GM18861 (cell line): ENCODE data around the gene RNF43.
A peak's percentile ranks its signal among the peaks of the same experiment; 100 is the strongest.

Source experiments
- ATAC-seq: cut with Tn5 transposase; IDR thresholded peaks from one replicate; pipeline ENCODE4 v1.9.1; 2021; ENCODE audit not compliant: unreplicated experiment

The RNF43 gene

DNA sequence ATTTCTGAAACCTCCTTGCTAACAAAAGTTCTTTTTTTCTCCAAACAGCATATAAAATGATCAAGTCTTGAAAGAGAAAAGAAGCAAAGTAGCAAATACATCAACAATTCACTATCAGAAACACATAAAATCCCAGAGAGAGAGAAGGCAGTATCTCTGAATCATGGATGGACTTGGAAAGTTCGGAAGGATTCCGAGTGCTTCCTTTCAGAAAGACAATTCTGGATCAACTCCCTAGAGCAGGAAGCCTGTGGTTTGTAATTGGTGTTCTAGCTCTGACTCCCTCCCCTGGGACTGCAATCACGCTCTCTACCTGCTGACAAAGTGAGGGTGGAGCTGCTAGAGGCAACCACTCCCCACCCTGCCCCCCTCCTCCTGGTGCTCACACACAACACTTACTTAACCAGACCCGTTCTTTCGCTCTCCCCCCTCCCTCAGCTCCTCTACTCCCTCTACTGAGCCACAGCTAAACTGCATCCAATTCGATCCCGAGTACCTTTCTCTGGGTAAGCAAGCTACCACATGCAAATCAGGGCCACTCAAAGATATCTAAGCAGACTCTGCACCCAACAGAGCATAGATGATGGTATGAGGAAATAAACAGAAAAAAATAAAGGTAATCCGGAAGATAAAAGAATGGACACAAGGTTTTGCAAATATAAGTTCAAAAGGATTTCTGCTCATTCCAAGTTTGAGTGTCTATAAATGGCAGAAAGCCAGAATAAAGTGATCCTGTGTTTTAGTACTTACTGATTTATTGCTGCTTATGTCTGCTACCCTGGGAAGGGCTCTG is at the start of gene RNF43:
Gene RNF43 (minus strand): TSS at position 235 of the 793 bp plus-strand sequence. CDS start 1,957 bp downstream, outside the sequence.
- ATAC-seq, result peak; percentile 84

DNA sequence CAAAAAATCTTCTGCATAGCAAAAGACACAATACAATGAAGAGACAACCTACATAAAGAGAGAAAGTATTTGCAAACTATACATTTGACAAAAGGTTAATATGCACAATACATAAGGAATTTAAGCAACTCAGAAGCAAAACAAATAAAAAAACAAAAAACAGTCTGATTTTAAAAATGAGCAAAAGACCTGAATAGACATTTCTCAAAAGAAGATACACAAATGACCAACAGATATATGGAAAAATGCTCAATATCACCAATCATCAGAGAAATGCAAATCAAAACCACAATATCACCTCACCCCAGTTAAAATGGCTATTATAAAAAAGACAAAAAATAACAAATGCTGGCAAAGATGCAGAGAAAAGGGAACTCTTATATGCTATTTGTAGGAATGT is 38.2 kb upstream of the RNF43 start:
- no peak for ATAC-seq

DNA sequence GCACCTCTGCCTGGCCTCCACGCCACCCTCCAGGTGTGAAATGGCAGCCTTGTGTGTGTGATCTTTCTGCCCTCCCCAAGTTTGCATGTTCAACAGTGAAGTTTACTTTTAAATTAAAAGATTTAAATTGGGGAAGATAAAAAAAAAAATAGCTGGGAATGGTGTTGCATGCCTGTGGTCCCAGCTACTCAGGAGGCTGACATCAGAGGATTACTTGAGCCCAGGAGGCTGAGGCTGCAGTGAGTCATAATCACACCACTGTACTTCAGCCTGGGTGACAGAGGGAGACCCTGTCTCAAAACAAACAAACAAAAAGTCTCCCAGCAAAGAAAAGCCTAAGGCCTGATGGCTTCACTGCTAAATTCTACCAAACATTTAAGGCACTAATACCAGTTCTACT is 35.4 kb upstream of the RNF43 start:
- ATAC-seq, result no peak

DNA sequence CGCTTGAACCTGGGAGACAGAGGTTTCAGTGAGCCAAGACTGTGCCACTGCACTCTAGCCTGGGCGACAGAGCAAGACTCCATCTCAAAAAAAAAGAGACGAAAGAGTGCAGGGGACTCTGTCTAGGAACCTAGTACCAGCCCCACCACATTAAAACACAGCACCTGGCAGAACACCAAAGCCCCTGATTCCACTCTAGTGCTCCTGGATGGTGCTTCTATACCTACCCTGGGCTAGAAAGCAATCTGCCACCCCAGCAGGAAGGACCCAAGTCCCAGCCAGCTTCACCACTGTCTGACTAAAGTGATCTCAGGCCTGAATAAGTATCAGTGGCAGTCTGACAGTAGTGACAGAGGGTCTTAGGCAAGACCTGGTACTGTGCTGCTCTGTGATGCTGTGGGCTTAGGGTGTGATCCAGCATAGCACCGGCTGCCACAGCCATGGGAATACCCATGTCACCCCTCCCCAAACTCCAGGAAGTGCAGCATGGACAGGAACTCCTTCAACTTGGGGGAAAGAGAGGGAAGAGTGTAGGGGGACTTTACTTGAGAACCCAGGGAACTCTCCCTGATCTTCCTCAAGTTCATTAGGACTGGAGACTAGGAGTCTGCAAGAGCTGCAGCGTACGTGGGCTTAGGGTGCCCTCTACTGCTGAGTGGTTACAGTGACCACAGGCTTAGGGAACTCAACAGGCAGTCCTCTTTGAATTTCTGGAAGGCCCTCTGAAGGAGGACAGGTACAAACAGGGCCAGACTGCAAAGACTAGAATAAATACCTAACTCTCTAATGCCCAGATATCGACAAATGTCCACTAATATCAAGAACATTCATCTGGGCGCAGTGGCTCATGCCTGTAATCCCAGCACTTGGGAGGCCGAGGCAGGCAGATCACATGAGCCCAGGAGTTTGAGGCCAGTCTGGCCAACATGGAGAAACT is 30.0 kb upstream of the RNF43 start:
- ATAC-seq, result no peak

DNA sequence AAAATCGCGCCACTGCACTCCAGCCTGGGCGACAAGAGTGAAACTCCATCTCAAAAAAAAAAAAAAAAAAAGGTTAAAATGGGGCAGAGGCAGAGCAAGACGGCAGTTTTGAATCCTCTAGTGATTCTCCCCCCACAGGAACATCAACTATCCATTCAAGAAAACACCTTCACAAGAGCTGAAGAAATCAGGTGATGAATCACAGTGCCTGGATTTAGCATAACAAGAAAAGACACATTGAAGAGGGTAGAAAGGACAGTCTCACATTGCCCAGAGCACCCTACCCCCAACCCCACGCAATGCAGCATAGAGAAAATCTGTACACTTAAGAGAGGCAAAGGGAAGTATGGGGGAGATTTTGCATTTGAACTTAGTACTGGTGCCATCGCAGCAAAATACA is 28.8 kb upstream of the RNF43 start:
- ATAC-seq, result no peak

DNA sequence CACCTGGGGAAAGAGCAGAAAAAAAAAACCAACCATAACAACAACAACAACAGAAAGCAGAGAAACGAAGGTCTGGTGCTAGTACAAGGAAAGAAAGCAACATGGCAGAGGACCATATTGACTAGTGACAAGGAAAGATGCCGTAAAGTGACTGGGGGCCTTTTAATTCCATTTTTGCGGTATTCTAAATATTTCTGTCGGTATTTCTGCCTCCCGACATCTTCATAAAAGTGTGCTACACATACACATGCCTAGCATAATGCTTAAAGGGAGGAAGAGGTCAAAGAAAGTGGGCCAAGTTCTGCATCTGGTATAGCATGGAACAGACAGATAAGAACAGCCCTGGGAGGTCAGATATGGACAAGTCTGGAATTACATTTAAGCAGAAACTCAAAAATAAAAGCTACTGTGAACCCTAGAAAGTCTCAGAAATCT is 19.5 kb upstream of the RNF43 start:
- ATAC-seq, result no peak

DNA sequence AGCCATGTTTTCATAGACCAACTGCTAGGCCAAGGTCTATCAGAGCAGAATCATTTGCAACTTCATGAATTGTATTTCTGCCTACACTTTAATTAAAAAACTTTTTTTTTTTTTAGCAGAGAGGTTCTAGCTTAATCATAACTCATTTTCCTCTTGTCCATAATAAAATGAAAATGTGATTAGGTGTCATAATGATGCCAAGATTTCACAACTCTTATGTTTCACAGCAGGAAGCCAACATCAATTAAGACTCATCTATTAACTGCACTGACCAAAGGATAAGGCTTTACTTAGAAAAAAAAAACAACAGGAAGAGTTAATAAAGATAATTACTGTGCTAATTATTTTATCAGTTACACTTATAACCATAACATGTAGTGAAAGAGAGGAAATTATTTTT is 18.9 kb upstream of the RNF43 start:
- no peak for ATAC-seq

DNA sequence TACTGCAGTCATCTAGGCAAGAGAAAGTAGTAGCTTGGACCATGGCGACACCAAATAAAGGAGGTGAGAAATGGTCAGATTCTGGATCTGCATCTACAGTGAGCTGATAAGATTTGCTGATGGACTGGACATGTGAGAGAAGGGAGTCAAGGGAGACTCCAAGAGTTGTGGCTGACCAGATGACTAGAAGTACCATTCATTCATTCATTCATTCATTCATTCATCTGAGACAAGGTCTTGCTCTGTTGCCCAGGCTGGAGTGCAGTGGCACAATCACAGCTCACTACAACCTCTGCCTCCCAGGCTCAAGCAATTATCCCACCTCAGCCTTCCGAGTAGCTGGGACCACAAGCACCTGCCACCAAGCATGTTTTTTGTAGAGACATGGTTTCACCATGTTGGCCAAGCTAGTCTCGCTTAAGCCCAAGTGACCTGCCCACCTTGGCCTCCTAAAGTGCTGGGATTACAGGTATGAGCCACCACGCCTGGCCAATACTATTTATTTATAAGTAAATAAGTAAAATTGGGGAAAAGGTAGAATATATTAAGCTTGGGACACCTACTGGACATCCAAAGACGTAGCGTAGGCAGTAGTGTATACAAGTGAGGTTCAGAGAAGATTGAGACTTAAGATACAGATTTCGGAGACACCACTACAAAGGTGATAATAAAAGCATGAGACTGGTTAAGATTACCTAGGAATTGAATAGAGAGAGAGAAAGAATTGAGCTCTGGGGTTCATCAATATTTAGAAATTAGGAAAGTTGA is 15.7 kb upstream of the RNF43 start:
- no peak for ATAC-seq

DNA sequence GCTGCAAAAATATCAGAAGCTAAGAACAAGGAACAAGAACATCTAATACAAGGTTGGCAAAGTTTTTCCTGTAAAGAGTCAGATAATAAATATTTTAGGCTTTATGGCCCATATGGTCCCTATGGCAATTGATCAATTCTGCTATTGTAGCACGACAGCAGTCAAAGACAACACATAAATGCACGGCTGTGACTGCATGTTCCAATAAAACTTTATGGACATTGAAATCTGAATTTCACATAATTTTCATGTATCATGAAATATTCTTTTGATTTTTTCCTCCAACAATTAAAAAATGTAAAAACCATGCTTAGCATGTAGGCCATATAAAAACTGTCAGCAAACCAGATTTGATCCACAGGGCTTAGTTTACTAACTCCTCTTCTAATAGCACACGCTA is 10.5 kb upstream of the RNF43 start:
- ATAC-seq, result no peak

DNA sequence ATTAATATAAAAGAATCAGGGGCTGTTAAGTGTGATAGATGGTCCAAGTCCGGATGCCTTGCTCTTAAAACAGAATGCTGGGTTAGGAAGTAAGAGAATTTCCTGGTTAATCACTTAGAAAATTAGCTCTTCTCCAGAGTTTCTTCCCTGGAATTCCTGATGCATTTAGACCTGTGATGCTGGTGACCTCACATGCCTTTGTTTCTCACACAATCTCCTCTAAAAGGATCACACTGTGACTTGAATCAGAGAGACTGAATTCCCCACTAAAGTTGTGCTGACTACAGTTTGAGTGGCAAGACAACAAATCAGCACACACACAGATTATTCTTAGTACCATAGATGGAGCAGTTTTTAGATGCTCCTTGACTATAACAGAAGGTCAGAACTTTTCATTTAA is 4.4 kb upstream of the RNF43 start:
- no peak for ATAC-seq

DNA sequence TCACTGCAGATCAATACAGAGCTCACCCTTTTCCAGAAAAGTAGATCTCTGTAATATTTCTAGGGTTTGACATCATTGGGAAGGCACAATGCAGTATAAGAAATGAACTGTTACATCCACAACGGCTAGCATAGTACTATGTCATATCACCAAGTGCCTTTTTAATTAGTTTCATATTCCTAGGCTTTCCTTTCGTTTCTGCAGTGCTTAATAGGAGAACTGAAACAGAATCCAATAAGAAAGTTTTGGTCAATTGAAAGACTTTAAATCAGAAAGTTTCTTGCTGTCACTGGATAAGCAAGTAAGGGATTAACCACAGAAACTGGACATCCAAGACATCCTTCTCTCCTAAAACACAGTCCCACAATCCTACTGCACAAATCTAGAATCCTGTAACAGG is 3.5 kb upstream of the RNF43 start:
- ATAC-seq, result no peak

DNA sequence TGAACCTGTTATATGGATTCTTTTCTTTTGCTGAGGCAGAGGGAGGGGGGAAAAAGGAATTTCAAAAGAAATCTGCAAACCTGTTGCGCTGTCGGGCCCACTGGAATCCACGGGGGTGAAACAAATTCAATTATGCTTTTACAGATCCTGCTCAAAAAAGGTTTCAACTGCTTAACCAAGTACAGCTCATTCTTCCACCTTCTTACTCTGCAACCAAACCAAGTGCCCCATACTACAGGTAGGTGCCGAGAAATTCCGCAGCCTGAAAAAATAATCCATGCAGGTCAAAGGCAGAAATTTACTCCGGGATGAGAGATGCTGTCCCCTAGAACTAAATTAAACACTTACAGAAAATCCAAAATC is 416 bp downstream of the RNF43 start:
- no peak for ATAC-seq

DNA sequence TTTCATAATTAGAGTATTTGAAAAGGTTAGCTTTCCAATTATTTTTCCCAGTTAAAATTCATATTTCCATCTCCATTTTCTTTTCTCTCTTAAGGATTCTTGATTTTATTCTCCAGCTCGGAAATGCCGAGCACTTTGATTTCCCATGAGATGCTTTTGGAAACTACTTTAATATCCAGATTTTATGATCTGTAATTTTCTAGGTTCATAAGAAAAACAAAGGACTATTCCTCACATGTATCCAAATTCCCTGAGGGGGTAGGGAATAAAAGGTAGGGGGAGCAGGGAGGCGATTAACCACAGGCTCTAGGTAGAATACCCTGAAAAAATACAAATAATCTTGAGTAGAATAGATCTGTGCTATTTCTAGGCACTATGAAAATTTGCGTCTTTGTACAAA is 938 bp downstream of the RNF43 start:
- ATAC-seq, result no peak

DNA sequence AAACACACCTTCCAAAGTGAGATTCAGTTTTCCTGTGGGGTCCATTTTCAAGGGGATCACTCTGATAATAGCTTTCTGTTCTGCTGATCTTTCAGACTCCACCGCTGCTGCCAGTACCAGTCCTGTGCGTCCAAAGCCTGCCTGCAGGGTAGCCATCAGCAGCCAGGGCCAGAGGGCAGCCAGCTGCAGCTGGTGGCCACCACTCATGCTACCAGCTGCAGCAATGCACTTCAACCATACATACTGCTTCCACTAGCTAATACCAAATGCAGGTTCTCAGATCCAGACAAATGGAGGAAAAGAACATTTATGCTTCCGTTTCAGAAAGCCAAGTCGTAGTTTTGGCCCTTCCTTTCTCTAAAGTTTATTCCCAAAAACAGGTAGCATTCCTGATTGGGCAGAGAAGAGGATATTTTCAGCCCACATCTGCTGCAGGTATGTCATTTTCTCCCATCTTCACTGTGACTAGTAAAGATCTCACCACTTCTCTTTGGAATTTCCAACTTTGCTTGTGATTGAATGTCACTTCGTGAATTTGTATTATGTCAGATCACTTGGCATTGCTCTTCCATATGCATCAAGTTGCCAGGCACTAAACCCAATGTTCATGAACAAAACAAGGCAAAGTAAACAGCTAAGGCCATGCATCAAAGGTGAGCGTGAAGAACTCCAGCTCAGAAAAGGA is 1.8 kb downstream of the RNF43 start:
- ATAC-seq, result no peak

DNA sequence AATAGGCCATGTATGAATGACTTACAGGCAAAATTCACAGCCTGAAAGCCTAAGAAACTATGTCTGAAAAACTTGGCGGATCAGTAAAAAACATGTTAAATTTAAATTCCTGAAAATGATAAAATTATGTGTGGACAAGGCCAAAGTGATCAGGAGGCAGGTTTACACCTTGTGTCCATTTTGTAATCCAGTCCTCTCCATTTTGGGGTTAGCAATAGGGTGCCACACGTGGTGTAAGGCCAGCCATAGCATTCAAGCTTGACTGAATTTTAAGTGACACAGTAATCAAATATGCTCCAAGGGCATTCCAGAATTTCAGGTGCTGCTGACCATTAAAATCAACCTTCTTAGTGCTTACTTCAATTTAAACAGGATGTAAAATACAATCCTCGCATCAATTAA is 2.7 kb downstream of the RNF43 start:
- ATAC-seq, result no peak

DNA sequence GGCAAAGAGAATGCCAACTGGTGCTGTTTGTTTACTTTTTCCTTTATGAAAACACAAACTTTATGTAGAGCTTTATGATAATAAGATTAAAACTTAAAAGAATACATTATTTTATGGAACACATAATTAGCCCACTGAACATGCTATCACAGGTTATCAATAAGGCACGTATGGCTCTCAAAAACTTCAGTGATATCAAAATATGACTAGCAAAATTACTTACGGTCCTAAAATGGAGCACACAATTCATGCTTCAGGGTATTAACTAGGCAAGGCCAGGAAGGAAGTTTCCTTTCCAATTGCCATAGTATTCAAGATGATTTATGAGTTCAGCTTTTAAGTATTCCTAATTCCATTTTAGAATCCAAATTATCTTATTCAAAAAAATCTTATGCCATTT is 3.6 kb downstream of the RNF43 start:
- ATAC-seq, result no peak

DNA sequence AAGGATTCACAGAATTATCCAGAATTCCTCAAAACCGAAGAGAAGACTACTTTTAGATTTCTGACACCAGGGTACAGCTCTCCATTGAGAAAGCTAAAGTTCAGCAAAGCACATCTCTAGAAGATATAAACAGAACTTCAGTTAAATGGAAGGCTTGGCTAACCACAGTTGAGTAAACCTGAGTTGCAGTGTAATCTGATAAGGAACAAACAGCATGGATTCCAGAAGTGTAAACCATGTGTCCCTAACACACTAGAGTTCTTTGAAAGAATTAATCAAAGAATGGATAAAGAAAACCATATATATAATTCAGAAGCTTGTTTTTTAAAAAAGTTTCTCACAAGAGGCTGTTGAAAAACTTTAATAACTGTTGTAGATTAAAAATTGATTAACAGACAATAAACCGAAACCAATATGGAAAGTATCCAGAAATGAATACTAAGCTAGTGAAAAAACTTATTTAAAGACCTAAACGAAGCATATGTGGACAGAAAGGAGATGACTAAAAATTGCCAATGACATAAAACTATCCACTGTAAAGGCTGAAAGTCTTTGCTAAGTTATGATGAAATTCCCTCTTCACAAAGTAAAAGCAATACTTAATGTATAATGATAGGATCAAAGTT is 4.3 kb downstream of the RNF43 start:
- no peak for ATAC-seq

DNA sequence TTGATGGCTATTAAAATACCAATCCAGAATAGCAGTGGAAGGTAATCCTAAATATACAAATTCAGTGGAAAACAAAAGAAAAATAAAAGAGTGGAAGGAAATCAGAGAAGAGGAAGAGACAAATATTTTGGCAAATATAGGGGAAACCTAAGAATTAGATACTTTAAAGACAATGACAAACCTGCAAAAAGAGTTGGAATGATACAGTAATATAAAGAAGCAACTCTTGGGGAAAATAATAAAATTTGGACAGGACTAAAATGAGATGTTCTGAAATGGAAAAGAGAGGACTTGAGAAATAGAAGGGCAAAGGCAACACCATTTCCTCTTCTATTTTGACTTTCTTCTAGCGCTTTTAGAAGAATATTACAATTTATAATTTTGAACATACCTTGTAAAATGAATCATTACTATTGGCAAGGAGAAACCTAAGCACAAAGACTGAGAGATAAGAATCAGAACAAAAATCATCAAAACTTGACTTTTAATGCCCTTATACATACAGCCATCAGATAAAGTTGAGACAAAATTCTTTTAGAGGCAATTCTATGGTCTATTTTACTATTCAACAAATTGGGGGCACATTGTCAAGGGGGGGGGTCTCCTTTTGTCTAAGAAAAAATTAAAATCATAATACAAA is 5.2 kb downstream of the RNF43 start:
- no peak for ATAC-seq

DNA sequence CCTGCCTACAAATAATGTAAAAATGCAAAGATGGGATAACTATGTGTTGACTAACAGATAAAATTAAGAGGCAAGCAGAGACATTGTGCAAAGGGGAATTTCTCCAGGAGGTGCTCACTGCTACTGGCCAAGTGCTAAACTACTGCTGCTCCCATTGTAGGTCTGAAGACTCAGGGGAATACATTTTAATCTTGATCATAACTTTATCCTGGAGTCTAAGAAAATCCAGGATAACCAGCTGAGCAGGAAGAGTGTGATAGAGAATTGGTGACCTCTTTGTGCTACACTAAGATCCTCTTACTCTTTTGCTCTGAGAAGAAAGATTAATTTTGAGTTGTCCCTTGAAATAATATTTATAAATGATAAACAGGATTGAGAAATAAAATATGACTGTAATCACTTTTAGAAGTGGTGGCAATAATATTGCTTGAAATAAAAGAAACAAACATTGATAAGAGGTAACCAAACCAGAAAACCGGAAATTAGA is 5.9 kb downstream of the RNF43 start:
- ATAC-seq, result no peak
